ENCODE measurements around the gene C20orf144.

DNA sequence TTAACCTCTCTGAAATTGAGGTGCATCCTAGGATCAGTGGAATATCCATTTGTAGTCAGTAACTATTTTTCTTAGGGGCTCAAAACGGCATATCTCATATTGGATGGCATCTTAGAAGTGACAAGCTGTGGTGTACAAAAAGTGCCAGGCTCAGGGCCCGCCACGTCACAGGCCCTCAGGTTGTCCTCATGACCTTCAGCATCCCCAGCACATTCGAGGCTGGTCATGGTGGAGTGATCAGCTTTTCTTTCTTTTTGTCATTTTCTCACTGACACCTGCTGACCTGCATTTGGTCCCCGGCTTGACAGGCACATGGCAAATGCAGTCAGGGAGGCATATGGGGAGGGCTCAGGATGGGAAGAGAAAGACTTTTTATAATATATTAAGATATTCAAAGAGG is 31.2 kb downstream of the C20orf144 start:
- TF ChIP-seq, protein P1, sequence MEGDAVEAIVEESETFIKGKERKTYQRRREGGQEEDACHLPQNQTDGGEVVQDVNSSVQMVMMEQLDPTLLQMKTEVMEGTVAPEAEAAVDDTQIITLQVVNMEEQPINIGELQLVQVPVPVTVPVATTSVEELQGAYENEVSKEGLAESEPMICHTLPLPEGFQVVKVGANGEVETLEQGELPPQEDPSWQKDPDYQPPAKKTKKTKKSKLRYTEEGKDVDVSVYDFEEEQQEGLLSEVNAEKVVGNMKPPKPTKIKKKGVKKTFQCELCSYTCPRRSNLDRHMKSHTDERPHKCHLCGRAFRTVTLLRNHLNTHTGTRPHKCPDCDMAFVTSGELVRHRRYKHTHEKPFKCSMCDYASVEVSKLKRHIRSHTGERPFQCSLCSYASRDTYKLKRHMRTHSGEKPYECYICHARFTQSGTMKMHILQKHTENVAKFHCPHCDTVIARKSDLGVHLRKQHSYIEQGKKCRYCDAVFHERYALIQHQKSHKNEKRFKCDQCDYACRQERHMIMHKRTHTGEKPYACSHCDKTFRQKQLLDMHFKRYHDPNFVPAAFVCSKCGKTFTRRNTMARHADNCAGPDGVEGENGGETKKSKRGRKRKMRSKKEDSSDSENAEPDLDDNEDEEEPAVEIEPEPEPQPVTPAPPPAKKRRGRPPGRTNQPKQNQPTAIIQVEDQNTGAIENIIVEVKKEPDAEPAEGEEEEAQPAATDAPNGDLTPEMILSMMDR (conservative IDR thresholded peaks at IDR 0.05; ENCODE audit: low read length): no peak
- TF ChIP-seq EZH2phosphoT487 (IDR thresholded peaks at IDR 0.05; ENCODE audit: borderline replicate concordance, low read depth, low read length): no peak
